CD14-positive monocyte (primary cell): Measurements from ENCODE around the gene CRTC1. TPM values are rescaled to one million over a fixed set of nuclear protein-coding genes. Genes with fewer than 3 reads are reported as not detected.

Experiments used
- DNase-seq, 3 donors: peaks; one replicate each; pipeline ENCODE4 v3.0.0-alpha.2; 2011 to 2022
- H2AFZ ChIP-seq: 2 replicates; pipeline ENCODE4 v1.6.0; 2012; ENCODE audit warnings: mild to moderate bottlenecking, low read depth, low read length, inconsistent platforms; ENCODE audit not compliant: insufficient read depth, poor library complexity, severe bottlenecking
- H3K27ac ChIP-seq, 2 donors: 1 replicate in 1 of 2; 2 replicates in 1 of 2; pipeline ENCODE4 v1.5.1; 2012 to 2013; ENCODE audit warnings: low read length in 2 of 2, control low read depth in 1 of 2, inconsistent platforms in 1 of 2, low read depth in 1 of 2, mild to moderate bottlenecking in 1 of 2
- H3K27me3 ChIP-seq, 2 donors: one replicate each; pipeline versions ENCODE4 v1.6.0 to v1.6.1; 2011 to 2013; ENCODE audit warnings: low read length in 2 of 2; ENCODE audit not compliant: control insufficient read depth in 2 of 2, insufficient read depth in 2 of 2
- H3K36me3 ChIP-seq, 2 donors: replicated peaks in 1 of 2; 1 replicate in 1 of 2; 2 replicates in 1 of 2; pipeline versions ENCODE4 v1.5.1 to v1.6.1; 2012 to 2013; ENCODE audit warnings: low read length in 2 of 2, control low read depth in 1 of 2, inconsistent platforms in 1 of 2, mild to moderate bottlenecking in 1 of 2; ENCODE audit not compliant: insufficient read depth in 2 of 2, control insufficient read depth in 1 of 2
- H3K4me1 ChIP-seq, 2 donors: 1 replicate in 1 of 2; 2 replicates in 1 of 2; pipeline versions ENCODE4 v1.5.1 to v1.6.1; 2012 to 2013; ENCODE audit warnings: low read length in 2 of 2, control low read depth in 1 of 2, inconsistent platforms in 1 of 2, mild to moderate bottlenecking in 1 of 2, moderate library complexity in 1 of 2; ENCODE audit not compliant: insufficient read depth in 2 of 2, control insufficient read depth in 1 of 2
- H3K4me2 ChIP-seq: replicated peaks from 2 replicates; pipeline ENCODE3; 2012; ENCODE audit warnings: low read length, moderate library complexity, mild to moderate bottlenecking; ENCODE audit not compliant: poor library complexity, severe bottlenecking; ENCODE audit errors: extremely low read depth
- H3K4me3 ChIP-seq, 3 experiments: fragments of 200-600 bp in 1 of 3; sonication (generic) in 1 of 3; replicated peaks in 1 of 3; 1 replicate in 2 of 3; 2 replicates in 1 of 3; pipeline ENCODE4 v1.5.1; 2011 to 2013; ENCODE audit warnings: low read length in 3 of 3, mild to moderate bottlenecking in 3 of 3, control low read depth in 2 of 3, low read depth in 2 of 3, inconsistent platforms in 1 of 3, moderate library complexity in 1 of 3
- H3K79me2 ChIP-seq: 2 replicates; pipeline ENCODE4 v1.6.0; 2012; ENCODE audit warnings: mild to moderate bottlenecking, control low read depth, inconsistent platforms, low read length, moderate library complexity; ENCODE audit not compliant: insufficient read depth
- H3K9ac ChIP-seq: 2 replicates; pipeline ENCODE4 v1.6.0; 2017; ENCODE audit warnings: low read length, mild to moderate bottlenecking; ENCODE audit not compliant: insufficient read depth, poor library complexity, severe bottlenecking
- H3K9me3 ChIP-seq, 2 donors: replicated peaks in 1 of 2; 1 replicate in 1 of 2; 2 replicates in 1 of 2; pipeline versions ENCODE4 v1.5.1 to v1.6.1; 2012 to 2013; ENCODE audit warnings: low read length in 2 of 2, control low read depth in 1 of 2; ENCODE audit not compliant: control insufficient read depth in 1 of 2, insufficient read depth in 1 of 2
- H4K20me1 ChIP-seq: 2 replicates; pipeline ENCODE4 v1.6.0; 2012; ENCODE audit warnings: mild to moderate bottlenecking, low read length, control low read depth, moderate library complexity; ENCODE audit not compliant: insufficient read depth
- H3K27ac Mint-ChIP-seq, 7 donors: one replicate each; pipeline ENCODE4 v1.8.0; 2020; ENCODE audit warnings: mild to moderate bottlenecking in 7 of 7, mixed read lengths in 7 of 7, moderate library complexity in 6 of 7, inconsistent platforms in 2 of 7
- H3K27me3 Mint-ChIP-seq, 3 donors: one replicate each; pipeline ENCODE4 v1.8.0; 2021 to 2022; ENCODE audit warnings: low read depth in 3 of 3, mild to moderate bottlenecking in 3 of 3, mixed read lengths in 3 of 3, moderate library complexity in 3 of 3, inconsistent platforms in 1 of 3
- H3K36me3 Mint-ChIP-seq, 2 donors: one replicate each; pipeline ENCODE4 v1.8.0; 2020; ENCODE audit warnings: mixed read lengths in 2 of 2, inconsistent platforms in 1 of 2, mild to moderate bottlenecking in 1 of 2
- H3K4me1 Mint-ChIP-seq: one replicate; pipeline ENCODE4 v1.8.0; 2020; ENCODE audit warnings: mild to moderate bottlenecking, mixed read lengths
- H3K4me3 Mint-ChIP-seq, 2 donors: one replicate each; pipeline ENCODE4 v1.8.0; 2020; ENCODE audit warnings: mild to moderate bottlenecking in 2 of 2, mixed read lengths in 2 of 2, moderate library complexity in 1 of 2
- H3K9me3 Mint-ChIP-seq, 7 donors: one replicate each; pipeline ENCODE4 v1.8.0; 2020 to 2022; ENCODE audit warnings: mixed read lengths in 7 of 7, mild to moderate bottlenecking in 6 of 7, moderate library complexity in 6 of 7, inconsistent platforms in 2 of 7
- CTCF ChIP-seq: fragments of 200-600 bp; IDR thresholded peaks from one replicate; pipeline ENCODE4 v1.8.0; 2022; ENCODE audit warnings: antibody characterized with exemption, mild to moderate bottlenecking
- WGBS: methylation state at CpG from one replicate; pipeline ENCODE4 v1.1.5; 2013; ENCODE audit warnings: missing lambda C conversion rate; ENCODE audit not compliant: insufficient coverage; 5-methylcytosine and 5-hydroxymethylcytosine counted together
- intact Hi-C, 2 donors: fragments of 100-400 bp; cut with micrococcal nuclease; formaldehyde crosslinking; loops; one replicate each; pipeline versions ENCODE4 v1.15.0 to v1.15.1; 2023
- polyA plus RNA-seq, 3 donors: library from polyadenylated mRNA; depleted of rRNA in 1 of 3; unstranded in 2 of 3; stranded (reverse) in 1 of 3; fragments of 300-500 nt in 2 of 3; fragments of >200 nt in 1 of 3; fragmentation: Illumina TruSeq in 2 of 3; gene quantifications; 1 replicate in 2 of 3; 2 replicates in 1 of 3; pipeline ENCODE4 v1.2.3, GENCODE V29; 2012 to 2021

Gene CRTC1
- polyA plus RNA-seq, 3 donors, result 0.28 to 9.2 (median 0.55) TPM

GRCh38 chr19:18666317-18666716 is 17.2 kb upstream of the CRTC1 start:
- Mint-ChIP-seq H3K36me3 (peaks cover 40 to 67% of the 10 kb centered on the region in 2 donors), H3K4me3 (no peak overlapping the region), H3K4me1 (peaks cover 7% of the 10 kb centered on the region), H3K27me3 (peaks cover 0 to 1% (median 0%) of the 10 kb centered on the region in 3 donors), H3K9me3 (peaks cover 0 to 5% (median 3%) of the 10 kb centered on the region in 7 donors), H3K27ac (no peak overlapping the region)
- no peaks in the 10 kb centered on the region for H3K27me3 ChIP-seq
- intact Hi-C loops, result no loop called here
- H3K27ac ChIP-seq, result no peak overlapping the region
- no peaks in the 10 kb centered on the region for H3K79me2 ChIP-seq
- no peaks in the 10 kb centered on the region for H3K9me3 ChIP-seq
- no peak for DNase-seq
- no peak overlapping the region for H3K9ac ChIP-seq
- H3K4me3 ChIP-seq, result no peak overlapping the region
- H2AFZ ChIP-seq, result no peak overlapping the region
- no peak for TF ChIP-seq CTCF
- peaks cover 26 to 57% of the 10 kb centered on the region in 2 donors for H3K36me3 ChIP-seq
- H3K4me1 ChIP-seq, result no peaks in the 10 kb centered on the region
- peaks cover 8% of the 10 kb centered on the region for H4K20me1 ChIP-seq
- 98% methylated on average over 6 of the region's 12 CpGs for whole genome bisulfite sequencing
- H3K4me2 ChIP-seq, result no peak overlapping the region

- no peak overlapping the region for H2AFZ ChIP-seq
- no peak for TF ChIP-seq CTCF
- no peak for DNase-seq
- H3K27me3 Mint-ChIP-seq, result peaks cover 0 to 1% (median 0%) of the 10 kb centered on the region in 3 donors
- H3K4me1 Mint-ChIP-seq, result peaks cover 4% of the 10 kb centered on the region
- H3K9me3 Mint-ChIP-seq, result peaks cover 0 to 3% (median 1%) of the 10 kb centered on the region in 7 donors
- peaks cover 8% of the 10 kb centered on the region for H4K20me1 ChIP-seq
- H3K27ac ChIP-seq, result no peak overlapping the region
- H3K4me3 ChIP-seq, result no peak overlapping the region
- H3K4me3 Mint-ChIP-seq, result no peak overlapping the region
- H3K4me1 ChIP-seq, result no peaks in the 10 kb centered on the region
- H3K27ac Mint-ChIP-seq, result peak overlapping the region in 1 of 7 donors; percentile 9
- H3K4me2 ChIP-seq, result no peak overlapping the region
- peaks cover 38 to 65% of the 10 kb centered on the region in 2 donors for H3K36me3 Mint-ChIP-seq
- intact Hi-C loops, result no loop called here
- H3K9me3 ChIP-seq, result no peaks in the 10 kb centered on the region
- no peaks in the 10 kb centered on the region for H3K27me3 ChIP-seq
- peaks cover 26 to 57% of the 10 kb centered on the region in 2 donors for H3K36me3 ChIP-seq
- 97% methylated on average over 5 of the region's 5 CpGs for WGBS
- H3K9ac ChIP-seq, result no peak overlapping the region
- no peaks in the 10 kb centered on the region for H3K79me2 ChIP-seq
Observed at GRCh38 chr19:18666784-18667183, 16.7 kb upstream of the CRTC1 start.
